Kidney (tissue), 14 donors: ENCODE results near the gene FAM20B. TPM values are rescaled to one million over a fixed set of nuclear protein-coding genes. Genes with fewer than 3 reads are reported as not detected.

Source experiments
- DNase-seq, 5 donors: peaks; one replicate each; pipeline ENCODE4 v3.0.0-alpha.2; 2013 to 2020
- FAIRE-seq: peaks from 2 replicates; lab custom pipeline; 2012; peaks lifted over from hg19 to GRCh38; lab: Jason Lieb, UNC
- H3K27ac ChIP-seq, 2 donors: one replicate each; pipeline ENCODE4 v1.7.0; 2013; ENCODE audit warnings: low read depth in 2 of 2, low read length in 2 of 2, inconsistent platforms in 1 of 2
- H3K27me3 ChIP-seq: one replicate; pipeline ENCODE4 v1.7.1; 2013; ENCODE audit warnings: low read length, inconsistent platforms; ENCODE audit not compliant: control insufficient read depth, insufficient read depth
- H3K36me3 ChIP-seq, 3 donors: one replicate each; pipeline versions ENCODE4 v1.7.0 to v1.7.1; 2013; ENCODE audit warnings: low read length in 3 of 3, control low read depth in 1 of 3, inconsistent platforms in 1 of 3; ENCODE audit not compliant: insufficient read depth in 3 of 3, control insufficient read depth in 2 of 3
- H3K4me1 ChIP-seq, 3 donors: one replicate each; pipeline versions ENCODE4 v1.7.0 to v1.7.1; 2013; ENCODE audit warnings: low read length in 3 of 3, inconsistent platforms in 1 of 3, low read depth in 1 of 3; ENCODE audit not compliant: control insufficient read depth in 2 of 3, insufficient read depth in 2 of 3
- H3K4me3 ChIP-seq, 3 donors: one replicate each; pipeline versions ENCODE4 v1.7.0 to v1.8.1; 2013; ENCODE audit warnings: low read length in 3 of 3, control low read depth in 1 of 3, inconsistent platforms in 1 of 3
- H3K9ac ChIP-seq, 3 donors: one replicate each; pipeline versions ENCODE4 v1.7.0 to v1.7.1; 2013; ENCODE audit warnings: low read length in 3 of 3, control low read depth in 1 of 3, inconsistent platforms in 1 of 3
- H3K9me3 ChIP-seq, 3 donors: one replicate each; pipeline versions ENCODE4 v1.7.0 to v1.7.1; 2013; ENCODE audit warnings: low read length in 3 of 3, control low read depth in 1 of 3, inconsistent platforms in 1 of 3; ENCODE audit not compliant: control insufficient read depth in 2 of 3, insufficient read depth in 1 of 3
- intact Hi-C: fragments of 100-400 bp; cut with DNase I; formaldehyde crosslinking; loops from one replicate; pipeline ENCODE4 v1.11.1; 2022
- polyA plus RNA-seq: library from polyadenylated mRNA; stranded (reverse); fragments of 350-450 nt; fragmentation: Illumina TruSeq; extraction: RNeasy Lipid Tissue Mini Kit (QIAGEN cat#74804); gene quantifications from one replicate; pipeline ENCODE4 v1.2.3, GENCODE V29; 2014; ENCODE audit warnings: low read depth, low replicate concordance; ENCODE audit not compliant: insufficient read depth
- total RNA-seq: library from RNA; stranded (reverse); fragmentation: NEBNext Ultra II Directional; extraction: Animal tissue kit (Norgen Biotek cat#: 25700); gene quantifications from one replicate; pipeline ENCODE4 v1.2.1, GENCODE V29; 2021
- TF ChIP-seq, protein P1 (sequence below): IDR thresholded peaks from 3 replicates; pipeline ENCODE4 v1.5.1; 2012; ENCODE audit warnings: mild to moderate bottlenecking, moderate library complexity, borderline replicate concordance; ENCODE audit not compliant: insufficient read depth; ENCODE audit errors: extremely low read depth
- donor health status: control.
- donor health status: control.
- donor health status: control.
- donor health status: control.
- donor health status: control.
- donor health status: DM: yes; HTN: yes; CAD: no.
- donor health status: Normal renal cell carcinoma (clear cell type).

FAM20B gene
- total and polyA plus RNA-seq, 2 donors from 2014 or later, result 17.0 to 50.2 TPM

DNA sequence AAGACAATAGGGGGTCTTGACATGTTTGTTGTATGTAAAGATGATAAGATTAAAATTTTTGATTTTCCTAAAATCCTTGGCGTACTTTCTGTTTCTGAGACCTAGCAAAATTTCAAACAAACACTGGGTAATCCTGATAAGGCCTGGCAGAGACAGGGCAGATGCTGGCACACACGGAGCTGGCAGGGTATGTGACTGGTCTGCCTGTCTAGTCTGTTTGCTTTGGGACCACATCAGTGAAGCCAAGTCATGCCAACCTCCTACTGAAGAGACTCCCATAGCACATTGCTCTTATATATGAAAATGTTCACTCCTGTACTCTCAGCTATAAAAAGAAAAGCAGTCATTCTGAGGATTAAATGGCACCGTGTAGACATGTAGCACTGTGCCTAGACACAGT lies 70.2 kb downstream of the FAM20B start:
- FAIRE-seq, result no peak
- H3K4me1 ChIP-seq, result peaks cover 0 to 8% (median 8%) of the 10 kb centered on the region in 3 donors
- H3K9me3 ChIP-seq, result no peaks in the 10 kb centered on the region
- no peak overlapping the region for H3K27ac ChIP-seq
- intact Hi-C loops, result loop anchor here (10.0 kb wide), 1 partner anchor 269 kb away; the partner anchor contains the start of gene AXDND1
- H3K36me3 ChIP-seq, result peaks cover 2 to 25% (median 21%) of the 10 kb centered on the region in 3 donors
- H3K9ac ChIP-seq, result no peak overlapping the region
- TF ChIP-seq, protein P1, sequence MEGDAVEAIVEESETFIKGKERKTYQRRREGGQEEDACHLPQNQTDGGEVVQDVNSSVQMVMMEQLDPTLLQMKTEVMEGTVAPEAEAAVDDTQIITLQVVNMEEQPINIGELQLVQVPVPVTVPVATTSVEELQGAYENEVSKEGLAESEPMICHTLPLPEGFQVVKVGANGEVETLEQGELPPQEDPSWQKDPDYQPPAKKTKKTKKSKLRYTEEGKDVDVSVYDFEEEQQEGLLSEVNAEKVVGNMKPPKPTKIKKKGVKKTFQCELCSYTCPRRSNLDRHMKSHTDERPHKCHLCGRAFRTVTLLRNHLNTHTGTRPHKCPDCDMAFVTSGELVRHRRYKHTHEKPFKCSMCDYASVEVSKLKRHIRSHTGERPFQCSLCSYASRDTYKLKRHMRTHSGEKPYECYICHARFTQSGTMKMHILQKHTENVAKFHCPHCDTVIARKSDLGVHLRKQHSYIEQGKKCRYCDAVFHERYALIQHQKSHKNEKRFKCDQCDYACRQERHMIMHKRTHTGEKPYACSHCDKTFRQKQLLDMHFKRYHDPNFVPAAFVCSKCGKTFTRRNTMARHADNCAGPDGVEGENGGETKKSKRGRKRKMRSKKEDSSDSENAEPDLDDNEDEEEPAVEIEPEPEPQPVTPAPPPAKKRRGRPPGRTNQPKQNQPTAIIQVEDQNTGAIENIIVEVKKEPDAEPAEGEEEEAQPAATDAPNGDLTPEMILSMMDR, result no peak
- no peaks in the 10 kb centered on the region for H3K27me3 ChIP-seq
- DNase-seq, result no peak
- no peak overlapping the region for H3K4me3 ChIP-seq

DNA sequence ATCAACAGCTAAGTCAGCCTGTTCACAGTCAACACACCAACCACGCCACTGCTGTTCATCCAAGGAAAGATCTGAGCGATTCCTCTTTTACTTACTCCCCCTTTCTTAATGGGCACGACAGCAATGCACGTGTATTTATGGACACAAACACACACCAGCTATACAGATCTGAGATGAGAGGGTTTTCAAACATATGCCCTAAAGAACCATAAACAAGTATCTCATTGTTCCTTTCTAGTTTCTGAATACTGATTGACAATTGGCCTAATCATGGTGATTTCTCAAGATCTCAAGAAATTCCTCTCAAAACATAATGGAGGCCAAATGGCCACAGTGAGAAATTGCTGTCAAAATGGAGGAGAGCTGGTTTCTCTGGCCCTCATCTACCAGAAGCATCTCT lies 74.2 kb downstream of the FAM20B start:
- H3K36me3 ChIP-seq, result peaks cover 0 to 10% (median 9%) of the 10 kb centered on the region in 3 donors
- TF ChIP-seq, protein P1, result no peak
- FAIRE-seq, result no peak

DNA sequence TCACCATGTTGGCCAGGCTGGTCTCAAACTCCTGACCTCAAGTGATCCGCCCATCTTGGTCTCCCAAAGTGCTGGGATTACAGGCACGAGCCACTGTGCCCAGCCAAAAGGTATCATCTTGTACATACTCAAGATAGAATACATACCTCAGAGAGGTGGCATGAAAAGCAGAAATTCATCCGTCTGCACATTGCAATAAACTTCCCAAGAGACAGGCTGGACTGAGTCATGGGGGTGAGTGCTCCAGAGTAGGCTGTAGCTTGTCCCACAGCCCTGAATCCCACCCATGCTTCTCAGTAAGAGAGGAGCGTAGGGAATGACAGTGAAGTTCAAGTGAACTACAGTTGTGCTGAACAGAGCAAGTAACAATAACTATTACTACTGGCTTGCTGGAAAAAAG lies 75.9 kb downstream of the FAM20B start:
- DNase-seq (no peak), FAIRE-seq (no peak)

More for the DNA sequence above, 74.2 kb downstream of the FAM20B start:
- intact Hi-C loops, result loop anchor here (10.0 kb wide), 1 partner anchor 265 kb away; the partner anchor contains the start of gene AXDND1
- Histone ChIP-seq H3K27ac (no peak overlapping the region), H3K9ac (no peak overlapping the region), H3K9me3 (no peaks in the 10 kb centered on the region), H3K27me3 (no peaks in the 10 kb centered on the region), H3K4me1 (no peaks in the 10 kb centered on the region), H3K4me3 (no peak overlapping the region)
- no peak for DNase-seq

More for the DNA sequence above, 75.9 kb downstream of the FAM20B start:
- TF ChIP-seq, protein P1, result no peak
- Histone ChIP-seq H3K9ac (no peak overlapping the region), H3K4me3 (no peak overlapping the region), H3K27ac (no peak overlapping the region), H3K9me3 (no peaks in the 10 kb centered on the region), H3K4me1 (no peaks in the 10 kb centered on the region), H3K36me3 (peaks cover 0 to 5% (median 0%) of the 10 kb centered on the region in 3 donors), H3K27me3 (no peaks in the 10 kb centered on the region)
- intact Hi-C loops, result no loop called here
